GM21390 (cell line): Measurements from ENCODE around the gene SAE1.
"Not testable (repeated sequence)": the region's sequence is repeated elsewhere in the genome, so short reads cannot be mapped to it uniquely, and the experiment has no call there.

Experiments
- ATAC-seq: cut with Tn5 transposase; IDR thresholded peaks from one replicate; pipeline ENCODE4 v1.9.1; 2021; ENCODE audit not compliant: unreplicated experiment

SAE1 gene

GRCh38 chr19:47130589-47131227, at the start of gene SAE1:
Gene SAE1, plus strand, starts transcription at chr19:47130835. Its CDS starts 96 bp downstream, at chr19:47130931.
- peak; percentile 64 for ATAC-seq

DNA sequence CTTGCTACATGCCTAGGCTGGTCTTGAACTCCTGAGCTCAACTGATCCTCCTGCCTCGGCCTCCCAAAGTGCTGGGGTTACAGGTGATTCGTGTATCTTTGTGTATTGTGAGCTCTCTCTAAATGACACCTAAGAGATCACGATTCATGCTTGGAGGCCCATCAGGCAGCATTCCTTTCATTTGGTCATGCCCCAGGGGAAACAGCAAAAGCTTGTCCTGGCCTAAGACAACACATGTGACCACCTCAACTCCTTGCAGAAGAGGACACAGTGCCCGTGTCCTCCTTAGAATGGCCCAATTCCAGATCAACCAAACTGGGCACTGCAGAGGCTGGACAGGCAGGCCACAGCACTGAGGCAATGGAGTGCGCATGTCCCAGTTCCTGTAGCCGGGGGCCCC, 49.5 kb upstream of the SAE1 start:
- ATAC-seq: no peak

GRCh38 chr19:47082493-47082892, 48.1 kb upstream of the SAE1 start:
- ATAC-seq: no peak

- ATAC-seq: no peak
These were observed 45.7 kb upstream of the SAE1 start for GRCh38 chr19:47084879-47085439.

DNA sequence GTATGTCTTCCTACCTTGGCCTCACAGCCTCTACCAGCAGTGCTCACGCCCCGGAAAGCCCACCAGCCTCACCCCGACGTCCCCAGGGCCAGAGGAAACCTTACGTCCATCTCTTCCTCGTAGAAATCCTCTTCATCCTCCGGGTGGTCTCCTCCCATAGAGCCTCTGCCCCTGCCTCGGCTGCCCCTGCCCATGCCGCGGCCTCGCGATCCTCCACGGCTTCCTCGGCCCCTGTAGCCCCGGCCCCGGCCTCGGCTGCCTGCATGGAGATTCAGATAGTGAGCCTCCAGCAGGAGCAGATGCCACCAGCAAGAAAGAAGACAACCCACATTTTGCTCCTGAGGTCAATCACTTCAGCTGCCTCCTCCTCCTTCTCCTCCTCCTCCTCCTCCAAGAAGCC, 44.4 kb upstream of the SAE1 start:
- no peak for ATAC-seq

- ATAC-seq: no peak
These were observed 40.8 kb upstream of the SAE1 start for GRCh38 chr19:47089767-47090350.

GRCh38 chr19:47093254-47093653, 37.4 kb upstream of the SAE1 start:
- no peak for ATAC-seq

DNA sequence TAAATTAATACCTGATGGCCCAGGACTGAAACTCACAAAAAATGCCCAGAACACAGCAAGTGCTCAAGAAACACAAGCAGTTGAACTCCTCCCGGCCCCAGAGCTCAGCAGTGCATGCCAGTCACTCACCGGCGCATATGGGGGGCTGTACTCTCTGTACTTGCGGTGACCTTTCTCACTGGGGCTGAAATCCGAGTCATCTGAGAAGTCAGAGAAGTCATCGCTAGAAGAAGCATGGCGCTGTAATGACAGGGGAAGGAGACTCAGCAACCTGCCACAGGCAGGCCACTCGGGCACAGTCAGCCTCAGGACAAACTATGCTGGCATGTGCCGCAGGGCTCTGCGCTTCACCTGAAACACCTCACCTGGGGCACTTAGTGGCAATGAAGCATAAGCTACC, 36.8 kb upstream of the SAE1 start:
- ATAC-seq: no peak

- no peak for ATAC-seq
These were observed 35.8 kb upstream of the SAE1 start for GRCh38 chr19:47094557-47095475.

GRCh38 chr19:47095476-47096099, 35.0 kb upstream of the SAE1 start:
- ATAC-seq: no peak

GRCh38 chr19:47096100-47096704, 34.4 kb upstream of the SAE1 start:
- no peak for ATAC-seq

GRCh38 chr19:47096721-47097120, 33.9 kb upstream of the SAE1 start:
- ATAC-seq: no peak

DNA sequence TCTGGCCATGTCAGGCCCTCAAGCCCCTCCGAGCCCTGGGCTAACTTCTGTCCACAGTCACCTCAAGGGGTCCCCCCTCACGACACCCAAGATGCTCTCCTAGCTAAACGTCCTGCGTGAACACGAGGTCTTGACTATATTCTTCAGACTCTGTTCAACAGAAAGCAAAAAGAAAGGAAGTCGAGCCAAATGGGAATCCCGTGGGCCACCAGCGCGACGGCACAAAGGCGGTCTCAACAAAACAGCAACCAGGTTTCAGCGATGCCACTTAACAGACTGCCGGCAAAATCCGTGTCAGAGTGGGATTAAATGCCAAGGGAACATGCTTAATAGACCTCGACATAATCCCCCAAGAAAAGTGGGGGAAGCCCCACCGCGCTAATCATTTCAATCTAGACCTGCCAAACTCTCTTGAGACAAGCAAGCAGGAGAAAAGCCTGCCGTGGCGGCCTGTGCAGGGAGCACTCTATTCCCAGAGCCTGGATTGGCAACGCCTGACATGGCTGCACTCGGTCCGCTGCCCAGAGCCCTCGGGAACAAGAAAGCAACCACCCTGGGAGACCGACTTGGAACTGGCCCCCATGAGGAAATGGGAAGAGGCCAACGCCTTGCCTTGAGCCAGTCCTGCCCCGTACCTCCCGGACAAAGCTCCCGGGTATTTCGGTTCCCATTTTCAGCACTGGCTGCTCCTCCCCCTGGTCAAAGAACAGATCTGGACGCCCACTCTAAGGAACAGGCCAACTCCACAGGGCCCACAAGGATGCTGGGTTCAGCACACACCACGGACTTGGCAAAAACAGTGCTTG, 33.0 kb upstream of the SAE1 start:
- no peak for ATAC-seq

GRCh38 chr19:47098608-47099007, 32.0 kb upstream of the SAE1 start:
- no peak for ATAC-seq

DNA sequence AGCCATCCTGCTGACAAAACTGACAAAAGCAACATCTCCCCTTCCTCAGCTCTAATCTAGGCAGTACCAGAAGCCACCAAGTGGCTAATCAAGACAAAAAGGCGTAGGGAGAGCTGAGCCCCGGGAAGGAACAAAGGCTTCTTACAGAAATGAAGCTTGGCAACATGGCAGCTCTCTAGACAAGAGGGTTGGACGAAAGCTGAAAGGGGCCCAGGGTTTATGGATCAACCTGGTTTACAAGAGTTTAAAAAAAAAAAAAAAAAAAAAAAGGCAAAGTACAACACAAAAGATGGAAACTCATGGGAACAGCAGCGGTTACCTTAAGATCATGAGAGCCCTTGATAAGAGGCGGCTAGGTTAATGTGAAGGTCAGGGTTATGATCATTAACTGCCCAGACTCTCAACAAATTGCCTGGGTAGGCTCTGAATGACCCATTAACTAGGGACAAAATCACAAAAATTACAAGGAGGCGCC, 31.0 kb upstream of the SAE1 start:
- ATAC-seq: no peak

DNA sequence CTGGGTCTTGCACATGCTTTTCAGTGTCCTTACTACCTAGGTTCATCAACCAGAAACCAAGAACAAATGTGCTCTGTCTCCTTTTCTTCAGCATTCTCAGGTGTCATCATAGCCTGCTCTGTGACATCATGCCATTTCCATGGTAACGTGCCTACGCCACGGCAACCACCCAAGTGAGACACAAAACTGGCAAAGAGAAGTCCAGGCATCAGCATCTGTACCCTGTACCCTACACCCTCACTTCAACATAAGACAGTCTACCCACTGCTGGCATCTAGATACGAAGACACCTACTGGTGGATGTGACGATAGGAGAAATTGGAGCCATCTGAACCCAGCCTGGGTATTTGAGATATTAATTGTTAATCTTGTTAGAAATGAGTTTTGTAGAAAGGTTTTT, 30.3 kb upstream of the SAE1 start:
- no peak for ATAC-seq

DNA sequence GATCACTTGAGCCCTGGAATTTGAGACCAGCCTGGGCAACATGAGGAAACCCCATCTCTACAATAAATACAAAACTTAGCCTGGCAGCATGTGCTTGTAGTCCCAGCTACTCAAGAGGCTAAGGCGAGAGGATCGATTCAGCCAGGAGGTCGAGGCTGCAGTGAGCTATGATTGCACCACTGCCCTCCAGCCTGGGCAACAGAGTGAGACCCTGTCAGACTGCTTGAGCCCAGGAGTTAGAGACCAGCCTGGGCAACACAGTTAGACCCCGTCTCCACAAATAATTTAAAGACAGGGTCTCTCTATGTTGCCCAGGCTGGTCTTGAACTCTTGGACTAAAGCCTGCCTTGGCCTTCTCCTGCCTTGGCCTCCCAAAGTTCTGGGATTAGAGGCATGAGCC, 29.5 kb upstream of the SAE1 start:
- ATAC-seq: not testable (repeated sequence)

GRCh38 chr19:47102346-47103060, 28.1 kb upstream of the SAE1 start:
- ATAC-seq: no peak

- no peak for ATAC-seq
These were observed 26.0 kb upstream of the SAE1 start for GRCh38 chr19:47104680-47105079.
